Measurements from ENCODE around the gene RERE. TPM values are rescaled to one million over a fixed set of nuclear protein-coding genes. Genes with fewer than 3 reads are reported as not detected.
A peak's percentile ranks its signal among the peaks of the same experiment; 100 is the strongest.

Gene RERE
- total and polyA plus RNA-seq, 2 donors (not counting 3 experiments of a cell fraction or from before 2014, with no cell fraction given) = 14.1 to 113 TPM

DNA sequence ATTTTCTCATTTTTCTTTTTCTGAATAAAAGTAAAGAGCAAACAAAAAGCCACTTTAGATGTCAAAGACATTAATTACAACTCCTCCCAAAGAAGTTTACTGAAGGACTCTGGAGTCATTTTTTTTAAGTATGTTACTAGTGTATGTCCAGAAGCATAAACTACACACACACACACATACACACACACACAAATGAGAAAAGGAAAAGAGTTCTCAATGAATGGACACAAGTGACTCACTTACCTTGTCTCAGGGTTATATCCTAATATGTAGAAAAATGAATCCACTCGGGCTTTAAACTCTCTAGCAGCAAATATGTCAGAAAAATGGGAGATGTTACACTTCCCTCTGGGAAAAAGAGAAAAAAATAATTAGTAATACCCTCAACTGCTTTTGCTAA, 276.5 kb downstream of the RERE start:
- peaks cover 2% of the 10 kb centered on the region for H3K79me2 ChIP-seq (ENCODE audit: control insufficient read depth, insufficient read depth, low read length)
- FAIRE-seq (no peak), DNase-seq (ENCODE audit: low read depth, low spot score) (peak; percentile 43)
- H3K4me1 ChIP-seq (ENCODE audit: control insufficient read depth, extremely low read depth, insufficient read depth, low read length) = peaks cover 35% of the 10 kb centered on the region
- dilution Hi-C loops (cut with MboI; ENCODE audit: extremely low pct_ligation_motif_present, low sequenced_read_pairs) (no loop called here), intact Hi-C loops (cut with micrococcal nuclease) (no loop called here)
- H3K4me2 ChIP-seq (ENCODE audit: insufficient read depth, low read length) = peak overlapping the region; percentile 23
- peak overlapping the region; percentile 30 for H3K27ac ChIP-seq (ENCODE audit: insufficient read depth, low read depth, low read length)
- H3K4me3 ChIP-seq (replicated peaks in 1 of 3; ENCODE audit: insufficient read depth in 1 of 3, low read depth in 1 of 3, low read length in 3 of 3) = no peak overlapping the region
- no TSS peak for BruUV-seq (replicated peaks)
- ChIA-PET CTCF (no interaction called here), POLR2A (no interaction called here)
- H3K9ac ChIP-seq (replicated peaks; ENCODE audit: extremely low read depth, insufficient read depth, low read length) = no peak overlapping the region
- H3K27me3 ChIP-seq (ENCODE audit: control insufficient read depth in 2 of 2, insufficient read depth in 2 of 2, low read length in 2 of 2) = no peaks in the 10 kb centered on the region
- H2AFZ ChIP-seq (ENCODE audit: low read depth, low read length) = no peak overlapping the region
- no peaks in the 10 kb centered on the region for H4K20me1 ChIP-seq (replicated peaks; ENCODE audit: control insufficient read depth, extremely low read depth, insufficient read depth, low read length)
- H3K36me3 ChIP-seq (ENCODE audit: control insufficient read depth in 2 of 2, extremely low read depth in 1 of 2, insufficient read depth in 2 of 2, low read length in 2 of 2) = no peaks in the 10 kb centered on the region
- H3K9me3 ChIP-seq (replicated peaks; ENCODE audit: control insufficient read depth, insufficient read depth, low read length) = no peaks in the 10 kb centered on the region
- TF ChIP-seq JUN (IDR thresholded peaks at IDR 0.05; ENCODE audit: borderline replicate concordance, insufficient read depth, insufficient read length, low read depth) (no peak), POLR2A (IDR thresholded peaks at IDR 0.05; ENCODE audit: low read depth, low read length) (no peak), EZH2 (IDR thresholded peaks at IDR 0.05; ENCODE audit: borderline replicate concordance, low read depth, low read length, severe bottlenecking) (no peak), MYC (IDR thresholded peaks at IDR 0.05; ENCODE audit: low read depth, low read length) (no peak), POLR2AphosphoS5 (IDR thresholded peaks at IDR 0.05; ENCODE audit: insufficient read depth, low read depth, low read length) (no peak), GATA2 (IDR thresholded peaks at IDR 0.05; ENCODE audit: insufficient read depth, insufficient read length, low read depth, low read length) (no peak), FOS (IDR thresholded peaks at IDR 0.05; ENCODE audit: borderline replicate concordance, insufficient read depth, low read length) (no peak)
- TF ChIP-seq, protein P1, sequence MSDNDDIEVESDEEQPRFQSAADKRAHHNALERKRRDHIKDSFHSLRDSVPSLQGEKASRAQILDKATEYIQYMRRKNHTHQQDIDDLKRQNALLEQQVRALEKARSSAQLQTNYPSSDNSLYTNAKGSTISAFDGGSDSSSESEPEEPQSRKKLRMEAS (IDR thresholded peaks at IDR 0.05; ENCODE audit: insufficient read depth, insufficient read length) = no peak
- TF ChIP-seq, protein P2, sequence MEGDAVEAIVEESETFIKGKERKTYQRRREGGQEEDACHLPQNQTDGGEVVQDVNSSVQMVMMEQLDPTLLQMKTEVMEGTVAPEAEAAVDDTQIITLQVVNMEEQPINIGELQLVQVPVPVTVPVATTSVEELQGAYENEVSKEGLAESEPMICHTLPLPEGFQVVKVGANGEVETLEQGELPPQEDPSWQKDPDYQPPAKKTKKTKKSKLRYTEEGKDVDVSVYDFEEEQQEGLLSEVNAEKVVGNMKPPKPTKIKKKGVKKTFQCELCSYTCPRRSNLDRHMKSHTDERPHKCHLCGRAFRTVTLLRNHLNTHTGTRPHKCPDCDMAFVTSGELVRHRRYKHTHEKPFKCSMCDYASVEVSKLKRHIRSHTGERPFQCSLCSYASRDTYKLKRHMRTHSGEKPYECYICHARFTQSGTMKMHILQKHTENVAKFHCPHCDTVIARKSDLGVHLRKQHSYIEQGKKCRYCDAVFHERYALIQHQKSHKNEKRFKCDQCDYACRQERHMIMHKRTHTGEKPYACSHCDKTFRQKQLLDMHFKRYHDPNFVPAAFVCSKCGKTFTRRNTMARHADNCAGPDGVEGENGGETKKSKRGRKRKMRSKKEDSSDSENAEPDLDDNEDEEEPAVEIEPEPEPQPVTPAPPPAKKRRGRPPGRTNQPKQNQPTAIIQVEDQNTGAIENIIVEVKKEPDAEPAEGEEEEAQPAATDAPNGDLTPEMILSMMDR (IDR thresholded peaks at IDR 0.05; ENCODE audit: extremely low read depth in 1 of 2, insufficient read depth in 1 of 2, low read depth in 1 of 2, low read length in 2 of 2) = no peak
- H3K9me1 ChIP-seq (replicated peaks; ENCODE audit: control insufficient read depth, extremely low read depth, insufficient read depth, low read length) = no peaks in the 10 kb centered on the region
